BE2C (cell line): Measurements from ENCODE around the gene STKLD1.

Source experiments
- DNase-seq: peaks from one replicate; pipeline ENCODE4 v3.0.0-alpha.2; 2020
- H3K27me3 ChIP-seq: fragments of 250-450 bp; sonication (Bioruptor Pico); 2 replicates; pipeline ENCODE4 v1.5.1; 2020; ENCODE audit warnings: mild to moderate bottlenecking
- H3K36me3 ChIP-seq: fragments of 250-450 bp; sonication (Bioruptor Pico); 2 replicates; pipeline ENCODE4 v1.5.1; 2020; ENCODE audit warnings: mild to moderate bottlenecking
- H3K4me1 ChIP-seq: fragments of 250-450 bp; sonication (Bioruptor Pico); 2 replicates; pipeline ENCODE4 v1.5.1; 2020
- H3K4me3 ChIP-seq: 2 replicates; pipeline ENCODE4 v1.5.1; 2011; ENCODE audit warnings: low read depth, low read length
- H3K9me3 ChIP-seq: fragments of 250-450 bp; sonication (Bioruptor Pico); 2 replicates; pipeline ENCODE4 v1.5.1; 2020
- TF ChIP-seq, protein P1 (sequence below): IDR thresholded peaks from 2 replicates; pipeline ENCODE4 v1.5.1; 2012; ENCODE audit warnings: mild to moderate bottlenecking, low read depth, low read length

The STKLD1 gene

DNA sequence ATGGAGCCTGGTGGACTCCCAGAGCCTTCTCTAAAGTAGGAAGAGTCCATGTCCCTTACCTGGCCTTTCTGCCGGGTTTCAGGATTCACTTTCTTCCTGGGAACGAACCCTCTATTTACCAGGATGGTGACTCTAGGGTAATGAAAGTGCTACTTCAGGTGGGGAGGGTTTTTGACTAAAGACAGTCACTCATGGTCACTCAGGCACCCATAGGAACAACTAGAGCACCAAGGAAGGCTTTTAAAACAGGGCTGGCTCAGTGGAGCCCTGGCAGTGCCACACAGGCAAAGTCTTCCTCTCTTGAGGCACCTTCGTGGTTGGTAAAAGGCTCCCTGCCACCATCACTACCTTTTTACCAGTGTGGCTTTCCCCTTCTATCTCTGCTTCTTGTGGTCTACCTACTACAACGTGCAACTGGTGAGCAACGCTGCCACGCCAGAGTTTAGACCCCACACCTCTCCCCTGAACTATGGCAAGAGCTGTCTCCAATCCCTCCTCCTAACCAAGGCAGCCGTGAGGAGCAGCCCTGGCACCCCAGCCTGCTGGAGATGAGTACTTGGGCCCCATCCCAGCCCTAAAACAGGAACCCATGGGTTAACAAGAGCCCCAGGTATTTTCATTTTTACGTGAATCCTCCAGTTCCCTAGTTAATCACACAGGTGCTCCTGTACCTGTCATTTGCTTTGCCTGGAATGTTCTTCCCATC is 23.4 kb upstream of the STKLD1 start:
- TF ChIP-seq, protein P1, sequence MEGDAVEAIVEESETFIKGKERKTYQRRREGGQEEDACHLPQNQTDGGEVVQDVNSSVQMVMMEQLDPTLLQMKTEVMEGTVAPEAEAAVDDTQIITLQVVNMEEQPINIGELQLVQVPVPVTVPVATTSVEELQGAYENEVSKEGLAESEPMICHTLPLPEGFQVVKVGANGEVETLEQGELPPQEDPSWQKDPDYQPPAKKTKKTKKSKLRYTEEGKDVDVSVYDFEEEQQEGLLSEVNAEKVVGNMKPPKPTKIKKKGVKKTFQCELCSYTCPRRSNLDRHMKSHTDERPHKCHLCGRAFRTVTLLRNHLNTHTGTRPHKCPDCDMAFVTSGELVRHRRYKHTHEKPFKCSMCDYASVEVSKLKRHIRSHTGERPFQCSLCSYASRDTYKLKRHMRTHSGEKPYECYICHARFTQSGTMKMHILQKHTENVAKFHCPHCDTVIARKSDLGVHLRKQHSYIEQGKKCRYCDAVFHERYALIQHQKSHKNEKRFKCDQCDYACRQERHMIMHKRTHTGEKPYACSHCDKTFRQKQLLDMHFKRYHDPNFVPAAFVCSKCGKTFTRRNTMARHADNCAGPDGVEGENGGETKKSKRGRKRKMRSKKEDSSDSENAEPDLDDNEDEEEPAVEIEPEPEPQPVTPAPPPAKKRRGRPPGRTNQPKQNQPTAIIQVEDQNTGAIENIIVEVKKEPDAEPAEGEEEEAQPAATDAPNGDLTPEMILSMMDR: no peak
- Histone ChIP-seq H3K27me3 (no peaks in the 10 kb centered on the region), H3K4me3 (no peak overlapping the region), H3K9me3 (no peaks in the 10 kb centered on the region), H3K4me1 (no peaks in the 10 kb centered on the region; the same call in 1 of the 2 replicates), H3K36me3 (peaks cover 47% of the 10 kb centered on the region)
- DNase-seq: no peak

DNA sequence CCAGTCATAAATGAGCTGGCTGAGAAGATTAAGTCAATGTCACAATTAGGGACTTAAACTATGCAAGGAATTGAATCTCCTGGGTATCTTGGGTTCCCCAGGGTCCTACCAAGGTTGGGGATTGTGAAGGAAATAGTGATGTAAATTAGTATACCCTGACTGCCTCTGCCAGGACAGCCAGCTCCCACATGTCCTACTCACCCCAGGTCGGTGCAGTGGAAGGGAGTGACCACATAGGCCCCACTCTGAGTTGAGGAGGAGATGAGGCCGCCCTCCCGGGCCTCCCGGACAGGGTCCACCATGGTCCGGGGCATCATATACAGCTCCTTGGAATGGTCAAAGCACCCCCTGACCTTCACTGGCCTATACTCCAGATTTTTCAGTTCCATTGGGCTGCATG is 22.6 kb upstream of the STKLD1 start:
- Histone ChIP-seq H3K9me3 (no peaks in the 10 kb centered on the region), H3K27me3 (no peaks in the 10 kb centered on the region), H3K36me3 (peaks cover 48% of the 10 kb centered on the region), H3K4me3 (no peak overlapping the region), H3K4me1 (no peaks in the 10 kb centered on the region; the same call in 1 of the 2 replicates)
- TF ChIP-seq, protein P1: no peak
- no peak for DNase-seq

DNA sequence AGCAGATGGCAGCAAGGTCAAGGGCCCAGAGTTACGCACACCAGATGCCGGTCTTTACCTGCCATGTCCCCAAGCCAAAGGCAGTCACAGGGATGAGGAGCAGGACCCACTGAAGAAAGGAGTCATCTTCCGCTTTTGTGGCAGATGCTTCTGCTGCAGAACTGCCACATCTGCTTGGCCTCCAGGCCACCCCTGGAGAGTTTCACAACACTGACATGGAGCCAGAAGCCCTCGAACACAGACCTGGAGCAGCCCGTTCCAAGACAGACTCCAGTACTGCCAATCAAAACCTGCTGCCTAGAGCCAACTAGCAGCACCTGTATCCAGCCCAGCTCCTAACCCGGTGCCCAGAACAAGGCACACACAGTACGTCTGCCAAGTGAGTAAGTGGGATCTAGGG is 21.4 kb upstream of the STKLD1 start:
- H3K27me3 ChIP-seq: no peaks in the 10 kb centered on the region
- H3K4me3 ChIP-seq: no peak overlapping the region
- H3K4me1 ChIP-seq: peaks cover 9% of the 10 kb centered on the region
- peaks cover 48% of the 10 kb centered on the region for H3K36me3 ChIP-seq
- no peaks in the 10 kb centered on the region for H3K9me3 ChIP-seq
- TF ChIP-seq, protein P1: no peak
- no peak for DNase-seq

DNA sequence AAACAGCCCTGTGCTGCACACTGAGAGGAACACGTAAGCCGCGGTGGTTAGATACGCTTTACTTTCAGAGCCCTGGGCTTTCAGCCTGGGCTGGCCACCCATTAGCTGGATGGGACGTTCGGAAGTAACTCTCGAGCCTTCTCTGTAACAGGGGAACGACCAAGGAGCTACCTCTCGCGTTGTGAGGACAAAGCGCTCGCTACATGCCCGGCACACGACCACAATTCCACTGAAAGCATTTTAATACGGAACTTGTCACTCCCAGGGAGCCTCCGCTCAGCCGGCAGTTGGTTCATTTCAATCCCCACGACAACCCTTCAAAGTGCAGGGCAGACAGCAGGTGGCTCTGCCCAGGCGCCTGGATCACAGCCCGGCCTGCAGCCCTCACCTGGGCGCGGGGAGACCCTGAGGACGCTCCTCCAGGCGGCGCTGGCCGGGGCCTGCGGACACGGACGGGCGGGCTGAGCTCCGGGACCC is 20.2 kb upstream of the STKLD1 start:
- H3K36me3 ChIP-seq: peaks cover 48% of the 10 kb centered on the region

DNA sequence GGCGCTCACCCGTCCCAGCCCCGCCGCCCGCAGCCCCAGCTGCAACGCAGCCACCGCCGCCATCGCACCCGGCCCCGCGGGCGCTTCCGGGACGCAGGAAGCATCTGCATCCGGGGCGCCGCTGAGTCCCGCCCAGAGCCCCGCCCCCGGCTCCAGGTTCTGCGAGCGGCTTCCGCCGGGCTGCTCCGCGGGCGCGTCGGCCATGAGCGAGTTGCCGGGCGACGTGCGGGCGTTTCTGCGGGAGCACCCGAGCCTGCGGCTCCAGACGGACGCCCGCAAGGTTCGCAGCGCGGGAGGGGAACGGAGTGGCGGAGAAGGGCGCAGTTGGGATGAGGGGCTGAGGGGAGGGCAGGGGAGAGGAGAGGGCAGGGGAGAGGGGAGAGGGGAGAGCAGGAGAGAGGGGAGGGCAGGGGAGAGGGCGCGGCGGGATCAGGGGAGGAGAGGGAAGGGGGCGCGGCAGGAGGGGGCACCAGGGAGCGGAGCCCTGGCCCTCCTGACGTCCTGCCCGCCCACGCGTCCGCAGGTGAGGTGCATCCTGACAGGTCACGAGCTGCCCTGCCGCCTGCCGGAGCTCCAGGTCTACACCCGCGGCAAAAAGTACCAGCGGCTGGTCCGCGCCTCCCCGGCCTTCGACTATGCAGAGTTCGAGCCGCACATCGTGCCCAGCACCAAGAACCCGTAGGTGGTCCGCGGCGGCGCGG is 19.6 kb upstream of the STKLD1 start, which contains the start of the genes SURF1 and SURF2:
Gene SURF1 (minus strand): TSS at position 97 of the 701 bp plus-strand sequence. CDS start 34 bp downstream, at position 63.
Gene SURF2 (plus strand): TSS at position 160 of the 701 bp plus-strand sequence. CDS start 43 bp downstream, at position 203.
- H3K27me3 ChIP-seq: no peaks in the 10 kb centered on the region

More for the DNA sequence above, 20.2 kb upstream of the STKLD1 start:
- Histone ChIP-seq H3K4me1 (peaks cover 12% of the 10 kb centered on the region), H3K27me3 (no peaks in the 10 kb centered on the region), H3K4me3 (peak overlapping the region; percentile 92), H3K9me3 (no peaks in the 10 kb centered on the region)
- TF ChIP-seq, protein P1: no peak
- DNase-seq: no peak

More for the DNA sequence above, 19.6 kb upstream of the STKLD1 start, which contains the start of the genes SURF1 and SURF2:
- peak within 1 kb of the TSS; percentile 92 for H3K4me3 ChIP-seq
- TF ChIP-seq, protein P1: no peak
- peaks cover 12% of the 10 kb centered on the region for H3K4me1 ChIP-seq
- peaks cover 48% of the 10 kb centered on the region for H3K36me3 ChIP-seq
- peak; percentile 96 for DNase-seq
- H3K9me3 ChIP-seq: no peaks in the 10 kb centered on the region
